Activated CD4-positive, alpha-beta memory T cell treated with anti-CD3 and anti-CD28 coated beads, Interleukin-2, amount 10 ng/mL, durations not matched to agents 7 days and 5 days (primary cell): ENCODE data around the gene TCTN1. TPM values are rescaled to one million over a fixed set of nuclear protein-coding genes. Genes with fewer than 3 reads are reported as not detected.
"Not testable (repeated sequence)": the region's sequence is repeated elsewhere in the genome, so short reads cannot be mapped to it uniquely, and the experiment has no call there.

Experiments used
- CTCF ChIA-PET: fragments of 350-600 bp; sonication (Branson Sonifier 250); formaldehyde crosslinking; loops from one replicate; lab custom pipeline; 2021; ENCODE audit warnings: antibody characterized with exemption, inconsistent platforms; lab: Charles Lee
- POLR2A ChIA-PET: fragments of 350-600 bp; sonication (Branson Sonifier 250); formaldehyde crosslinking; loops from one replicate; lab custom pipeline; 2021; ENCODE audit warnings: antibody characterized with exemption; lab: Charles Lee
- DNase-seq: peaks from one replicate; pipeline ENCODE4 v3.0.0-alpha.2; 2020
- H3K27ac Mint-ChIP-seq: one replicate; pipeline ENCODE4 v1.8.0; 2021; ENCODE audit warnings: mild to moderate bottlenecking, mixed read lengths
- H3K27me3 Mint-ChIP-seq: one replicate; pipeline ENCODE4 v1.8.0; 2021; ENCODE audit warnings: mixed read lengths
- H3K36me3 Mint-ChIP-seq: one replicate; pipeline ENCODE4 v1.8.0; 2021; ENCODE audit warnings: low read depth, mixed read lengths
- H3K4me1 Mint-ChIP-seq: one replicate; pipeline ENCODE4 v1.8.0; 2021; ENCODE audit warnings: mixed read lengths
- H3K4me3 Mint-ChIP-seq: one replicate; pipeline ENCODE4 v1.8.0; 2021; ENCODE audit warnings: mild to moderate bottlenecking, mixed read lengths
- H3K9me3 Mint-ChIP-seq: one replicate; pipeline ENCODE4 v1.8.0; 2021; ENCODE audit warnings: mixed read lengths
- total RNA-seq, 2 experiments: library from RNA; stranded (reverse); gene quantifications; one replicate each; pipeline ENCODE4 v1.2.3, GENCODE V29; 2021

The TCTN1 gene
- total RNA-seq, 2 experiments from 2014 or later, result 2.6 to 3.4 TPM

DNA sequence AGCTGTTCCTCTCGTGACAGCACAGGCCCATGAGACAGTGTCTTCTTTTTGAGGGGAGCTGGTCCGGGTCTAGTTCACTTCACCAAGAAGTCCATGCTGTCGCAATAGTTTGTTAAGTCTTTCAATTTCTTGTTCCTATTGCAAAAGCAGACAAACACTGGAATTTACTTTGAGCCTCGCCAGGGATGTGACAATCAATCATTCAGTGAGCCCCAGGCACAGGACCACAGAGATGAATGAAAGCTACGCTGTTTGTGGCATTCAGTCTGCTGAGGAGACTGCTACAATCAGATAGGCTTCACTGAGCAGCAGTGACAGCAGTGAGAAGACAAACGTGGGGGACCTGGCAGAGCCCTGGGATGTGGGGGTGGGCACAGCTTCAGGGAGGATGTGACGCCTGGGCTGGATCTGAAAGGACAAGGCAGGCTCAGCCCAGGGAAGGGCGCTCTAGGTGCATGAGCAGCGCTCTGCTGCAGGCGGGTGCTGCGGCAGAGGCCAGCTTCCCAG is 35.5 kb downstream of the TCTN1 start:
- no peaks in the 10 kb centered on the region for H3K9me3 Mint-ChIP-seq
- H3K27me3 Mint-ChIP-seq, result no peaks in the 10 kb centered on the region
- ChIA-PET CTCF (interaction anchor here (1.1 kb wide), 1 partner anchor 48 kb away, joined by 4 read pairs; no protein-coding TSS in a partner anchor), POLR2A (interaction anchor here (1.7 kb wide), 1 partner anchor 8 kb away, joined by 4 read pairs; no protein-coding TSS in a partner anchor)
- H3K27ac Mint-ChIP-seq, result no peak overlapping the region
- H3K36me3 Mint-ChIP-seq, result peaks cover 19% of the 10 kb centered on the region
- H3K4me1 Mint-ChIP-seq, result peaks cover 15% of the 10 kb centered on the region
- DNase-seq, result no peak
- no peak overlapping the region for H3K4me3 Mint-ChIP-seq

DNA sequence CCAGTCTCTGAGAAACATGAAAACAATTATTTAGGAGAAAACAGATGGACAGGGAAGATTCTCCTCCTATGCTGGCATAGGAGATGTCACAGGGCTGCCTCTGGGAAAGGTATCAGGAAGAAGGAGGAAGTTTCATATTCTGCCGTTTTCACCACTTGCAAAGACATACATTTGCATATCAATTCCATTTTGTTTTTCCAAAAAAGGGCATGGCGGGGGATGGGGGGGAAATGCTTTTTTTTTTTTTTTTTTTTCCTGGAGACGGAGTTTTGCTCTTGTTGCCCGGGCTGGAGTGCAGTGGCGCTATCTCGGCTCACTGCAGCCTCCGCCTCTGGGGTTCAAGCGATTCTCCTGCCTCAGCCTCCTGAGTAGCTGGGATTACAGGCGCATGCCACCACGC is 40.3 kb downstream of the TCTN1 start:
- DNase-seq, CTCF ChIA-PET, POLR2A ChIA-PET: not testable (repeated sequence)

DNA sequence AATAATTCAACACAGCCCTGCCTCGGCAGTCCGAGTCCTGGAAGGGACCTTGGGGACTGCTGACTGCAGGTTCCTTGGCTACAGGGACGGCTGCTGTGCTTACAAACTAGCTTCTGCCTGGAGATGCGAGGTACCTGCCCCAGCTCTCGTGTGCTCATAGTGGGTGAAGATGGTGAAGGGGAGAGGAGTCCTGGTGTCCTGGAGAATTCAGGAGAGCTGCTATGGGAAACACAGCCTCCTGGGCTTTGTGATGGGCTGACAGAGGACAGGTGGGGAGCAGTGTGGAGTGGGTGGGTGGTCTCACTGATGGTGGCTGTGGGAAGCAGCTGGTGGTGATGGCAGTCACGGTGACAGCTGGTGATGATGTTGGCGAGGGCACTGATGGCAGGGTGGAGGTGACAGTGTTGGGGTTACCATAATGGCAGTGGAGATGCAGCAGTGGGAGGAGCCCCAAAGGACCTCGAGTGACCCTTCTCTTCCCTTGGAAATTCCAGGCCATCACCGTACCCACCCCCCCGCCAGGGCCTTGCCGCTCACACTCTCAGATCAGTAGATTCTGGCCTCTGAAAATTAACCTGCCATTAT is 42.2 kb downstream of the TCTN1 start:
- Mint-ChIP-seq H3K4me3 (no peak overlapping the region), H3K27ac (no peak overlapping the region), H3K27me3 (no peaks in the 10 kb centered on the region), H3K36me3 (peaks cover 6% of the 10 kb centered on the region), H3K4me1 (peaks cover under 1% of the 10 kb centered on the region), H3K9me3 (no peaks in the 10 kb centered on the region)
- CTCF ChIA-PET, result interaction anchor here (0.6 kb wide), 2 partner anchors 94 to 658 kb away, joined by 3 to 5 read pairs; no protein-coding TSS in a partner anchor
- no peak for DNase-seq
- POLR2A ChIA-PET, result no interaction called here

More for the DNA sequence above, 40.3 kb downstream of the TCTN1 start:
- not testable (repeated sequence) for H3K4me3 Mint-ChIP-seq, H3K27ac Mint-ChIP-seq, H3K27me3 Mint-ChIP-seq, H3K4me1 Mint-ChIP-seq, H3K9me3 Mint-ChIP-seq
- H3K36me3 Mint-ChIP-seq, result peaks cover 10% of the 10 kb centered on the region

DNA sequence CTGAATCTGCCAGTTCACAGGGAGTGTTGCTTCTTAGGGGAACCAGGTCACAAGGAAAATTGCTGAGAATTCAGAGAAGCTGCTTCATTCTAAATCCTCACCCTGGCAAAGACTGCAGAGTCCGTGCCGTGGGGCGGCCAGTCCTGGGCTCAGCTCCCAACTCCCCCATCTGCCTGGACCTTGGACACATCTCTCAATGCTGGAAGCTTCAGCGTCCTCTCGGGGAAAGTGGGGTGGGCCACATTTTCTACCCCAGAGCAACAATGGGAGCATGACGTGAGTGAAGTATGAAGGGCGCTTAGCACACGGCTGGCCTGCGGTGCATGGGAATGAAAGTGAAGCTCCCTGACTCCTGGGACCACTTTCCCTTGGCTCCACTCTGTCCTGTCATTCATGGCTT is 43.8 kb downstream of the TCTN1 start:
- Mint-ChIP-seq H3K9me3 (no peaks in the 10 kb centered on the region), H3K4me3 (no peak overlapping the region), H3K4me1 (peaks cover 11% of the 10 kb centered on the region), H3K27me3 (no peaks in the 10 kb centered on the region), H3K27ac (no peak overlapping the region), H3K36me3 (peaks cover 6% of the 10 kb centered on the region)
- ChIA-PET CTCF (no interaction called here), POLR2A (interaction anchor here (1.1 kb wide), 1 partner anchor 41 kb away, joined by 3 read pairs; no protein-coding TSS in a partner anchor)
- DNase-seq, result no peak

DNA sequence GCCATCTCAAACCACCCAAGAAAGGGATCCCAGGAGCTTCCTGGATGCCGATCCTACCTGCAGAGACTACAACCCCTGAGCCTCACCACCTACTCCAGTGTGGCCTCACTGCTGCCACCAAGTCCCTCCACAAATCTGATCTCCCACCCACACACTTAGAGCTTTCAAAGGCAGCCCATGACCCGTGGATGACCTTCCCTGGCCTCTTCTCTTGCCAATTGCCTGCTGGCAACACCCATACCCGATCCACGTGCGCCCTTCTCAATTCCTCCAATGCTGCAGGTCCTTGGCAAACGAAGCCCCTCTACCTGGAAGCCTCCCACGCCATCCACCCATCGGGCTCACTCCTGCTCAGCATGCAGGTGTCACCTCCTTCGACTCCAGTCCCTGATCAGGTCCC is 44.3 kb downstream of the TCTN1 start:
- Mint-ChIP-seq H3K27me3 (no peaks in the 10 kb centered on the region), H3K4me3 (no peak overlapping the region), H3K9me3 (no peaks in the 10 kb centered on the region), H3K4me1 (peaks cover 11% of the 10 kb centered on the region), H3K36me3 (peaks cover 6% of the 10 kb centered on the region), H3K27ac (no peak overlapping the region)
- ChIA-PET POLR2A (interaction anchor here (1.1 kb wide), 1 partner anchor 41 kb away, joined by 3 read pairs; no protein-coding TSS in a partner anchor), CTCF (no interaction called here)
- DNase-seq, result no peak

DNA sequence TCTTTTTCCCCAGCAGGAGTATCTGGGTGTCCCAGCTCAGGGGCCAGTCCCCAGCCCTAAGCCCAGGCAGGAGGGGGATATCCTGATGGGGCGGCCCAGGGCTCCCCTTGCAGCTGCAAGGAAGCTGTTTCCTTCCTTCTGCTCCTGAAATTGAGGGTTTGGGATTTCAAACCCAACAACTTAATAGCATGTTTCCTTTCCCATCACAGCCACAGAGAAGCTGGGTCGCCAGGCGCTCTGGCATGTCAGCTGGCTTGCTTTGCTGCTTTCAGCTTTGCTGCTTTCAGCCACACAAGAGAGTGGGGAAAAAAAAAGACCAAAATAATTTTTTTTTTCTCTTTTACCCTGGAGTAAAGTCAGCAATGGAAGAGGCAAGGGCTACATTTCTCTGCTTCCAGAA is 44.9 kb downstream of the TCTN1 start:
- CTCF ChIA-PET, result no interaction called here
- Mint-ChIP-seq H3K27me3 (no peaks in the 10 kb centered on the region), H3K27ac (no peak overlapping the region), H3K4me3 (no peak overlapping the region), H3K9me3 (no peaks in the 10 kb centered on the region), H3K4me1 (peaks cover 11% of the 10 kb centered on the region), H3K36me3 (peaks cover 3% of the 10 kb centered on the region)
- POLR2A ChIA-PET, result no interaction called here
- DNase-seq, result no peak

DNA sequence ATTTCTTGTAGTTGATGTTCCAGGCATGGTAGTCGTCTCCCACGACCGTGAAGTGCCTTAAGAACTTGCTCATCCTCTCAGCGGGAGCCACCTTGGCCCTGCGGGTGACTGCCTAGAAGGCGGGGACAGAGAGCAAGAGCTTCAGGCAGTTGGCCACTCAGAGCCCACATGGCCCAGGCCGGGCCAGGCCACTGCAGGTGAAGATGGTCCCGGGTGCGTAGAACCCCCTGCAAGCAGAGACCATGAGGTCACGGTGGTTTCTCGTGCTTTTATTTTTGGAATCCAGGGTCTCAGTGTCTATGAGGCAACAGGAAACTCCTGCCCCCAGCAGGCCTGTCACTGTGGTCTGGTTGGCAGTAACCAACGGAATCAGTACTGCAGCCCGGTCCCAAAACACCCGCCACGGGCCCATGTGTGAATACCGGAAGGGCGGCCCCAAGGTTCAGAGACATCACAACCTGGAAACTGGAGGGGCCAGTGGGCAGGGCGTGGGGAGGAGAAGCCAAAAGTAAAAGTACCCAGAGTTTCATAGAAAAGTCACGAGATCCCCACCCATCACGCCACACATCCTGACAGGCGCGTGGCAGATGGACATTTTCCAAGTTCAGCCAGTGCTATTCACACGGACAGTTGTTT is 47.5 kb downstream of the TCTN1 start:
- DNase-seq, result peak; percentile 45
- H3K36me3 Mint-ChIP-seq, result peaks cover 14% of the 10 kb centered on the region
- H3K4me3 Mint-ChIP-seq, result no peak overlapping the region
- H3K9me3 Mint-ChIP-seq, result peaks cover 10% of the 10 kb centered on the region
- CTCF ChIA-PET, result no interaction called here
- H3K27me3 Mint-ChIP-seq, result no peaks in the 10 kb centered on the region
- H3K27ac Mint-ChIP-seq, result peak overlapping the region; percentile 64
- POLR2A ChIA-PET, result no interaction called here
- peaks cover 11% of the 10 kb centered on the region for H3K4me1 Mint-ChIP-seq

DNA sequence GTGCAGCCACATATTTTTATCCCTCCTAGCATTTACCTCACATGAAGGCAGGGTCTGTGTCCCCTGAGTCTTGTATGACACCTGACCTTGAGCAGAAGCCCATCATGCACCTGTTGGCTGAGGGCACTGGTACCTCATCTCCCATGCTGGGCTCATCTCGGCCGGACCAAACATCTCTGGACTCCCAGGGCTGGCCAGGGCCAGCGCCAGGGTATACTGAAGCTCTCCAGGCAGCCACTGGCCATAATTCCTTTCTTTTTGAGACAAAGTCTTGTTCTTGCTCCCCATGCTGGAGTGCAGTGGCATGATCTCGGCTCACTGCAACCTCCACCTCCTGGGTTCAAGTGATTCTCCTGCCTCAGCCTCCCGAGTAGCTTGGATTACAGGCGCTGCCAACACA is 53.0 kb downstream of the TCTN1 start:
- POLR2A ChIA-PET, result no interaction called here
- CTCF ChIA-PET, result no interaction called here

DNA sequence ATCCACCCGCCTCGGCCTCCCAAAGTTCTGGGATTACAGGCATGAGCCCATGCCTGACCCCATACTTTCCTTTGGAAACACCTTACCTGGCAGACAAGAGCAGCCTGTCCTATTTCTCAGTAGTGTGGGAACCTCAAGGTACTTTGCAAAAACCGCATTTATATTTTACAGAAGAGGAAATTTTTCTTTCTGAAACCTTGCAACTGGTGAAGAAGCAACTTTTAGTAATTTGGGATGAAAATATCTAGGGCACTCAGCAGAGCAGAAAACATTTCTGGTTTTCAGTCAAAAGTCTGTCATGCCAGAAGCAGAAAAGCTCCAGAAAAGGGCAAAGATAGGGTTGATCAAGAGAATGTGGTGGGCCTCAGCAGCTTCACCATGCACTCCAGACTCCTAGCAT is 53.7 kb downstream of the TCTN1 start:
- Mint-ChIP-seq H3K9me3 (peaks cover 12% of the 10 kb centered on the region), H3K27ac (no peak overlapping the region)
- CTCF ChIA-PET, result no interaction called here

More for the DNA sequence above, 53.0 kb downstream of the TCTN1 start:
- H3K27me3 Mint-ChIP-seq, result no peaks in the 10 kb centered on the region
- peaks cover 17% of the 10 kb centered on the region for H3K36me3 Mint-ChIP-seq
- no peak for DNase-seq
- peaks cover 12% of the 10 kb centered on the region for H3K9me3 Mint-ChIP-seq
- no peak overlapping the region for H3K27ac Mint-ChIP-seq
- H3K4me1 Mint-ChIP-seq, result peaks cover 22% of the 10 kb centered on the region
- H3K4me3 Mint-ChIP-seq, result no peak overlapping the region

DNA sequence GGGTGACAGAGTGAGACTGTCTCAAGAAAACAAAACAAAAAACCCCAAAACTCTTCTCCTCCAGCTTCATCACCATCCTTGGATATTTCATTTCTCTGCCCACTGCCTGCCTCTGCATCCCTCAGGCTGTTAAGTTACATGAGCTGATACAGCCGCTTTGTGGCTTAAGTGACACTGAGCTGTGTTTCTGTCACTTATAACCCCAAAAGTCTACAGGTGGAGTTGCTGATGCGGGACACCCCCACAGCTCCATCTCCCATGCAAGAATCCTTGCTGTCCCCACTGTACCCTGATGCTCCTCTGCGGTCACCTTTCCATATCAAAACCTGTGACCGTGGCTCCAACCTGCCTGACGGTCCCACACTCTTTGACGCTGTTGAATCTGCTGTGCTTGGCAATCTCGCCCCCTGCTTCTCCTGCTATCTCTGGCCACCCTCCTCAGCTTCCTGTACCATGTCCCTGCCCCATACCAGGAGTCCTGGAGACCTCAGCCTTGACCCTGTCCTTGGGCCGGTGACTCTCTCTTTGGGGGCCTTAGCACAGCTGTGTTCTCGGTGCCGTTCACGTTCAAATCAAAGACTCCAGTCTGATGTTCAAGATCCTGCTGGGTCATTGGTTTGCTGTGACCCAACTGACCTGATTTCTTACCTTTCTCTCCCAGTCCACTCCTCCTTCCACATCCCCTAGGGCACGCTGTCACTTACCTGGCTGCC is 54.7 kb downstream of the TCTN1 start:
- H3K27me3 Mint-ChIP-seq, result no peaks in the 10 kb centered on the region
- ChIA-PET CTCF (no interaction called here), POLR2A (no interaction called here)
- no peak overlapping the region for H3K4me3 Mint-ChIP-seq
- peaks cover 12% of the 10 kb centered on the region for H3K9me3 Mint-ChIP-seq
- peaks cover 29% of the 10 kb centered on the region for H3K4me1 Mint-ChIP-seq
- DNase-seq, result no peak
- H3K27ac Mint-ChIP-seq, result no peak overlapping the region
- H3K36me3 Mint-ChIP-seq, result peaks cover 26% of the 10 kb centered on the region

More for the DNA sequence above, 53.7 kb downstream of the TCTN1 start:
- H3K36me3 Mint-ChIP-seq, result peaks cover 21% of the 10 kb centered on the region
- POLR2A ChIA-PET, result no interaction called here
- no peak overlapping the region for H3K4me3 Mint-ChIP-seq
- no peaks in the 10 kb centered on the region for H3K27me3 Mint-ChIP-seq
- H3K4me1 Mint-ChIP-seq, result peaks cover 21% of the 10 kb centered on the region
- no peak for DNase-seq

DNA sequence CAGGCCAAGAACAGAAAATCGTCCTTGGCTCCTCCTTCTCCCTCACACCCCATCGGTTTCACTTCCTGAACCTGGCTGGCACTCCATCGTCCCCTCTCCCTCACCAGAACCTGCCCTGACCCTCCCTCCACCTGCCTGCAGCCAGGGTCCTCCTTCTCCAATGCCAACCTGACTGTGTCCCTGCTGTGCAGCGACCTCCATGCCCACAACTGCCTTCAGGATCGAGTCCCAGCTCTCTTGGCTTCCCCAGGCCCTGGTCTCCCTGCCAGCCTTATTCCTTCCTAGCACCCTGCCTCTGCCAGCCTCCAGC is 55.2 kb downstream of the TCTN1 start:
- Mint-ChIP-seq H3K4me1 (peaks cover 34% of the 10 kb centered on the region), H3K27ac (no peak overlapping the region), H3K4me3 (no peak overlapping the region), H3K27me3 (no peaks in the 10 kb centered on the region), H3K9me3 (peaks cover 11% of the 10 kb centered on the region), H3K36me3 (peaks cover 27% of the 10 kb centered on the region)
- POLR2A ChIA-PET, result no interaction called here
- CTCF ChIA-PET, result no interaction called here
- no peak for DNase-seq

DNA sequence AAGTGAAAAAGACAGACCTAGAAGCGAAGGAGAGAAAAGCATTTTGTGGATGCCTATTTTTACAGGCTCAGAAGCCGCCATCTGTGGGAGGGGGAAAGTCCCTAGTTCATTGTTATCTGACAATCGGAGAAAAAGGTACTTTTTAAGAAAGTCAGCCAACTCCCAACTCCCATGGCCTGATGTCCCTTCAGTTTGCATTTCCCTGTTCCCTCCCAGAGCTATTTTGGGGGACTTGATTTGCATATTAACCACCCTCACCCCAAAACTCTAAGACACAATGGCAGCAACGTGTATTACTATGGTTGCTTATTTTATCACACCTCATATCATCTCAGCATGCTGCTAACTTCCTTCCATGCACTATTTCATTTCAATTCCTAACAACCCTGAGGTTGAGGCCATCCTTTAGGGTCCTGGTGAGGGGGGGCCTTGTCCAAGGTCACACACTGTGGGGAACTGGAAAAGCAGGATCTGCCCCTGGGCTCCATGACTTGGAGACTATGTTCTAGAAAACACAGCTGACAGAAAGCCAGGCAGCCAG is 56.3 kb downstream of the TCTN1 start:
- POLR2A ChIA-PET, result no interaction called here
- no peaks in the 10 kb centered on the region for H3K27me3 Mint-ChIP-seq
- H3K4me3 Mint-ChIP-seq, result no peak overlapping the region
- H3K36me3 Mint-ChIP-seq, result peaks cover 26% of the 10 kb centered on the region
- H3K4me1 Mint-ChIP-seq, result peaks cover 40% of the 10 kb centered on the region
- DNase-seq, result no peak
- peaks cover 6% of the 10 kb centered on the region for H3K9me3 Mint-ChIP-seq
- H3K27ac Mint-ChIP-seq, result no peak overlapping the region
- CTCF ChIA-PET, result no interaction called here

DNA sequence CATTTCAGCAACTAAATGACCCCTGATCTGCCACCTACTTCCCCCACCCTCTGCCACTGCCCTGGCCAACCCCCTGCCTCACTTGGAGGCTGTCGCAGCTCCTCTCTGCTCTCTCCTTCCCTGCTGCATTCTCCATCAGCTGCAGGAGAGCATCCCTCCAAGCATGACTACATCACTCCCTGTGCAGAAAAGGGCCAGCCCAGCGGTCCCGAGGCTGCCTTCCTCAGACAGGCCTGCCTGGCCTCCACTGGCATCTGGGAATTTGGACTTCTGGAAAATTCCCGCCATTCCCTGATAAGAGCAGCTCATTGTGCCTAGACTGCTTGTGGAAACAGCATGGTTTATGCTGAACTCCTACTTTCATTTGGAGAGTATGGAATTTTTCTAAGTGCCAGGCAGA is 62.2 kb downstream of the TCTN1 start:
- Mint-ChIP-seq H3K27ac (no peak overlapping the region), H3K4me3 (no peak overlapping the region), H3K9me3 (peaks cover 3% of the 10 kb centered on the region), H3K36me3 (peaks cover 26% of the 10 kb centered on the region), H3K4me1 (peaks cover 38% of the 10 kb centered on the region), H3K27me3 (no peaks in the 10 kb centered on the region)
- CTCF ChIA-PET, result no interaction called here
- no peak for DNase-seq
- POLR2A ChIA-PET, result no interaction called here
